GM18909 (cell line): ENCODE results near the gene MYADML2.
"Not testable (repeated sequence)": the region's sequence is repeated elsewhere in the genome, so short reads cannot be mapped to it uniquely, and the experiment has no call there.

ENCODE experiments used
- ATAC-seq: cut with Tn5 transposase; IDR thresholded peaks from one replicate; pipeline ENCODE4 v1.9.1; 2021; ENCODE audit warnings: mild to moderate bottlenecking; ENCODE audit not compliant: unreplicated experiment, poor library complexity

The MYADML2 gene

GRCh38 chr17:81947189-81947588, at the start of gene MYADML2:
TSS of gene MYADML2 (minus strand) at chr17:81947233. CDS start at chr17:81941741, 5,492 bp downstream.
- ATAC-seq: no peak

GRCh38 chr17:81996232-81996756, 49.3 kb upstream of the MYADML2 start:
- no peak for ATAC-seq

- ATAC-seq: no peak
These were observed 48.6 kb upstream of the MYADML2 start for GRCh38 chr17:81995463-81996231.

- no peak for ATAC-seq
These were observed 47.8 kb upstream of the MYADML2 start for GRCh38 chr17:81994593-81995462.

GRCh38 chr17:81993729-81994592, 46.9 kb upstream of the MYADML2 start:
- ATAC-seq: no peak

GRCh38 chr17:81992306-81993102, 45.5 kb upstream of the MYADML2 start:
- ATAC-seq: no peak

- ATAC-seq: no peak
These were observed 44.8 kb upstream of the MYADML2 start for GRCh38 chr17:81991684-81992305.

- no peak for ATAC-seq
These were observed 44.0 kb upstream of the MYADML2 start for GRCh38 chr17:81990836-81991683.

- no peak for ATAC-seq
These were observed 40.2 kb upstream of the MYADML2 start for GRCh38 chr17:81987161-81987770.

GRCh38 chr17:81986606-81987005, 39.6 kb upstream of the MYADML2 start:
- ATAC-seq: no peak

GRCh38 chr17:81984773-81985410, 37.9 kb upstream of the MYADML2 start:
- no peak for ATAC-seq

- ATAC-seq: no peak
These were observed 36.8 kb upstream of the MYADML2 start for GRCh38 chr17:81983639-81984373.

- ATAC-seq: no peak
These were observed 36.1 kb upstream of the MYADML2 start for GRCh38 chr17:81983011-81983638.

- not testable (repeated sequence) for ATAC-seq
These were observed 34.5 kb upstream of the MYADML2 start for GRCh38 chr17:81981511-81981910.

- ATAC-seq: no peak
These were observed 33.8 kb upstream of the MYADML2 start for GRCh38 chr17:81980707-81981343.

- no peak for ATAC-seq
These were observed 33.1 kb upstream of the MYADML2 start for GRCh38 chr17:81980122-81980521.
